GM21717 (cell line): Measurements from ENCODE around the gene SRP9.
"Not testable (repeated sequence)": the region's sequence is repeated elsewhere in the genome, so short reads cannot be mapped to it uniquely, and the experiment has no call there.

Source experiments
- ATAC-seq: cut with Tn5 transposase; IDR thresholded peaks from one replicate; pipeline ENCODE4 v1.9.1; 2021; ENCODE audit warnings: mild to moderate bottlenecking, moderate library complexity; ENCODE audit not compliant: unreplicated experiment

The SRP9 gene

GRCh38 chr1:225835856-225836255 is 58.2 kb downstream of the SRP9 start:
- ATAC-seq = no peak

GRCh38 chr1:225836296-225836695 is 58.7 kb downstream of the SRP9 start:
- not testable (repeated sequence) for ATAC-seq

- ATAC-seq = no peak
Measured at GRCh38 chr1:225838793-225839192, 61.2 kb downstream of the SRP9 start.
